HepG2 (cell line): ENCODE data around the gene FAM118A. TPM values are rescaled to one million over a fixed set of nuclear protein-coding genes. Genes with fewer than 3 reads are reported as not detected.
A peak's percentile ranks its signal among the peaks of the same experiment; 100 is the strongest.

Experiments used
- FOXK2 ChIP-seq: fragments of 450-650 bp; IDR thresholded peaks from 2 replicates; pipeline ENCODE4 v1.6.1; 2016
- KAT8 ChIP-seq: IDR thresholded peaks from 2 replicates; pipeline ENCODE4 v1.6.1; 2016; ENCODE audit warnings: missing genetic modification reagents, missing compliant biosample characterization
- SKIL ChIP-seq: sonication (generic); formaldehyde crosslinking; IDR thresholded peaks from 2 replicates; pipeline ENCODE4 v1.8.0; 2022; ENCODE audit warnings: missing genetic modification reagents, mild to moderate bottlenecking, moderate library complexity, borderline replicate concordance
- SNAPC4 ChIP-seq: sonication (generic); formaldehyde crosslinking; IDR thresholded peaks from 2 replicates; pipeline ENCODE4 v1.4.0; 2020; ENCODE audit warnings: mild to moderate bottlenecking, missing genetic modification reagents
- SRSF9 ChIP-seq: fragments of 200-400 bp; formaldehyde crosslinking; IDR thresholded peaks from 2 replicates; pipeline ENCODE4 v1.6.1; 2018; ENCODE audit warnings: borderline replicate concordance, mild to moderate bottlenecking, low read depth, low read length; ENCODE audit not compliant: insufficient read depth, poor library complexity, severe bottlenecking
- ZBTB40 ChIP-seq, 2 experiments: fragments of 450-650 bp in 1 of 2; sonication (generic) in 1 of 2; formaldehyde crosslinking in 1 of 2; IDR thresholded peaks; 2 replicates each; pipeline versions ENCODE4 v1.6.1 to v1.8.0; 2016 to 2022; ENCODE audit warnings: antibody characterized with exemption in 1 of 2, mild to moderate bottlenecking in 1 of 2, missing genetic modification reagents in 1 of 2
- polyA plus RNA-seq, 8 experiments: library from polyadenylated mRNA; depleted of rRNA in 3 of 8; stranded (reverse) in 7 of 8; unstranded in 1 of 8; fragments of >200 nt; fragmentation: Illumina TruSeq in 4 of 8; extraction: Trizol in 4 of 8; gene quantifications; 2 replicates each; pipeline versions ENCODE4 v1.2.1 to v1.2.3, GENCODE V29; 2011 to 2016; ENCODE audit warnings: low read depth in 4 of 8, missing spikeins in 1 of 8, mixed read lengths in 1 of 8; ENCODE audit not compliant: insufficient read depth in 1 of 8
- total RNA-seq, 5 experiments: library from RNA; depleted of rRNA; stranded (reverse); fragments of >200 nt; fragmentation: Illumina TruSeq; extraction: Trizol; gene quantifications; 2 replicates each; pipeline ENCODE4 v1.2.3, GENCODE V29; 2016; ENCODE audit warnings: low read depth in 1 of 5
- TF ChIP-seq, protein P1 (sequence below): sonication (generic); formaldehyde crosslinking; IDR thresholded peaks from 2 replicates; pipeline ENCODE4 v1.8.1; 2022; ENCODE audit warnings: mild to moderate bottlenecking, missing genetic modification reagents

FAM118A gene
- total and polyA plus RNA-seq, 2 of the 13 experiments (the other 11 are each of a cell fraction or from before 2014, with no cell fraction given) = 36.7 to 48.2 TPM

DNA sequence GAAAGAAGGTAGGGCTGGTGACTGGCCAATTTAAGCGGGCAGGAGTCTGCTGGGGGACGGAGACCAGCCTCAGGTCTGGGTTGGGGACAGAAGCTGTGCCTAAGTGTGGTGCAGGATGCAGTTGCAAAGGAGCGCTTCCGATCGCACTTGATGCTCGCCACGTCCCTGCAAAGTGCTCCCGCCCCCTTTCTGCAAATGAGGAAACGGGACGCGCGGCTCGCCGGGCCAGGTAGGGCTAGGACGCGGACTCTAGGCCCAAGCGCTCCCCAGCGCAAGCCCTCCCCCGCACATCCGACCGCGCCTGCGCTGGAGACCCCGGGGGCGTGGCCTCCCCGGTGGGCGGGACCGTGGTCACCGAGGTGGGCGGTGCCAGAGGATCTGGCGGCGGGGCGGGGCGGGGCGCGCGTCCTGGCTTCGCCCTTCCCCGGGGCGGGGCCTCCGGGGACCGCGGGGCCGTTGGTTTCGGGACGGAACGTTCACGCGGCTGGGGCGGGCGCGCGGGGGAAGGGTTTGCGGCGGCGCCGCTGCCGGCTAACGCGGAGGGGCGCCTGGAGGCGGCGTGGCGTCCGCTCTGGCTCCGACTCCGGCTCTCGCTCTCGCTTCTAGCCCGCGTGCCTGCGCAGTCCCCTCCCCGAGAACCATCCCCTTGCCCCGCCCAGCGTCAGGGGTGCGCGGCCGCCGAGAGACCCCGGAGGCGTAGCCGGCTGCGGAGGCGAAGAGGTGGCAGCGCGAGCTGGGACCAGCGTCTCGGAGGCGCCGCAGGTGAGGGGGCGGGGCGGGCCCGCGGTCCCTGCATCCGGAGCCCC, at the start of gene FAM118A (continued):
- TF ChIP-seq ZBTB40 (IDR thresholded peaks at IDR 0.05) (no peak), ZBTB40 (CRISPR knock-in tag; IDR thresholded peaks at IDR 0.05) (no peak; the same call in 1 of the 2 replicates), KAT8 (CRISPR knock-in tag) (peak; percentile 44; the same call in 1 of the 2 replicates), SNAPC4 (CRISPR knock-in tag) (peak; percentile 22; the same call in 1 of the 2 replicates), SRSF9 (no peak), SKIL (peak; percentile 34; the same call in 1 of the 2 replicates), FOXK2 (no peak)
- TF ChIP-seq, protein P1, sequence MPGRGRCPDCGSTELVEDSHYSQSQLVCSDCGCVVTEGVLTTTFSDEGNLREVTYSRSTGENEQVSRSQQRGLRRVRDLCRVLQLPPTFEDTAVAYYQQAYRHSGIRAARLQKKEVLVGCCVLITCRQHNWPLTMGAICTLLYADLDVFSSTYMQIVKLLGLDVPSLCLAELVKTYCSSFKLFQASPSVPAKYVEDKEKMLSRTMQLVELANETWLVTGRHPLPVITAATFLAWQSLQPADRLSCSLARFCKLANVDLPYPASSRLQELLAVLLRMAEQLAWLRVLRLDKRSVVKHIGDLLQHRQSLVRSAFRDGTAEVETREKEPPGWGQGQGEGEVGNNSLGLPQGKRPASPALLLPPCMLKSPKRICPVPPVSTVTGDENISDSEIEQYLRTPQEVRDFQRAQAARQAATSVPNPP (CRISPR knock-in tag) = 0 out of 2 replicates have a peak, but pooled peaks have one; percentile 58
